Neural progenitor cell (in vitro differentiated cells): ENCODE data around the gene SPTB.

Experiments
- EZH2 ChIP-seq: fragments of 200-600 bp; sonication (generic); IDR thresholded peaks from 2 replicates; pipeline ENCODE4 v1.6.1; 2017; ENCODE audit warnings: antibody characterized with exemption, mild to moderate bottlenecking, moderate library complexity
- EZH2phosphoT487 ChIP-seq: fragments of 200-600 bp; sonication (generic); IDR thresholded peaks from 2 replicates; pipeline ENCODE4 v1.6.1; 2017; ENCODE audit warnings: antibody characterized with exemption
- TF ChIP-seq, protein P1 (sequence below): fragments of 200-600 bp; sonication (generic); IDR thresholded peaks from 2 replicates; pipeline ENCODE4 v1.5.1; 2017; ENCODE audit warnings: antibody characterized with exemption, mild to moderate bottlenecking

DNA sequence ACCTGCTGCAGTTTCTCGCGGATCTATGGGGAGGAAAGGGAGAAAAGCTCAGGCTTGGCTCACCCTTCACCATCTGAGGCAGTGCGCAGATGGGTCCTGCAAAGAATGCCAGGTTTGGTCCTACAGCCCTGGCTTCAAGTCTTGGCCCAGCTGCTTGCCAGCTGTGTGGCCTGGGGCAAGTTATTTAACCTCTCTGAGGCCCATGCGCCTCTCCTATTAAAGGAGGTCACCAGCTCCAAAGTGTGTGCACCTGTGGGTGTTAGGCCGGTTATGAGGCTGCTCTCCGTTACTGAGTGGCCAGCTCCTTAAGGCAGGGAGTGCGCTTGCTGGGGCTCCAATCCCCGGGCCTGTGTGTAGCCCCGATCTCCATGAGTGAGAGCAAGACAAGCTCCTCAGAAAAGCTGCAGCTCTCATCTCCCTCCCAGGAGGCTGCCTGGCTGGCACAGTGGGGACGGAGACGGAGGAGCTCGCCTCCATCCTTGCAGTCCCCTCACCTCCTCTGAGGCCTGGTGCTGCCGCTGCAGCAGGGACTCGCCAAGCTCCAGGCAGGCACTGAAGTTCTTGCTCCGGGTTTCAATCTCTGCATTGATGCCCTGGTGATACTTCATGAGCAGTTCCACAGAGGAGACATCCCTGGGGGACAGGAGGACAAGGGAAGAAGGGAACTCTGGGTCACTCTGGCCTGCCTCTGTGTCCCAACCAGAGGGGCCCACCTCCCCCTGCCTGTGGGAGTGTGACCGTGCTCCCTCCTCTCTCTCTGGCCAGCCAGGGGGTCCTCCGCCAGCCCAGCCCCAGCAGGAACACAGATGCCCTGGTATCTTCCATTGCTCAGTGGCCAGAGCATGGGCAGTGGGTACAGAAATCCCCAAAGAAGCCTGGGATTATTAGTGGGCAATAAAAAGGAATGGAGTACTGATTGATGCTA lies 110.3 kb downstream of the SPTB start:
- TF ChIP-seq, protein P1, sequence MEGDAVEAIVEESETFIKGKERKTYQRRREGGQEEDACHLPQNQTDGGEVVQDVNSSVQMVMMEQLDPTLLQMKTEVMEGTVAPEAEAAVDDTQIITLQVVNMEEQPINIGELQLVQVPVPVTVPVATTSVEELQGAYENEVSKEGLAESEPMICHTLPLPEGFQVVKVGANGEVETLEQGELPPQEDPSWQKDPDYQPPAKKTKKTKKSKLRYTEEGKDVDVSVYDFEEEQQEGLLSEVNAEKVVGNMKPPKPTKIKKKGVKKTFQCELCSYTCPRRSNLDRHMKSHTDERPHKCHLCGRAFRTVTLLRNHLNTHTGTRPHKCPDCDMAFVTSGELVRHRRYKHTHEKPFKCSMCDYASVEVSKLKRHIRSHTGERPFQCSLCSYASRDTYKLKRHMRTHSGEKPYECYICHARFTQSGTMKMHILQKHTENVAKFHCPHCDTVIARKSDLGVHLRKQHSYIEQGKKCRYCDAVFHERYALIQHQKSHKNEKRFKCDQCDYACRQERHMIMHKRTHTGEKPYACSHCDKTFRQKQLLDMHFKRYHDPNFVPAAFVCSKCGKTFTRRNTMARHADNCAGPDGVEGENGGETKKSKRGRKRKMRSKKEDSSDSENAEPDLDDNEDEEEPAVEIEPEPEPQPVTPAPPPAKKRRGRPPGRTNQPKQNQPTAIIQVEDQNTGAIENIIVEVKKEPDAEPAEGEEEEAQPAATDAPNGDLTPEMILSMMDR: no peak
- TF ChIP-seq EZH2: no peak
- no peak for TF ChIP-seq EZH2phosphoT487
